Measurements from ENCODE around the gene LGMN. TPM values are rescaled to one million over a fixed set of nuclear protein-coding genes. Genes with fewer than 3 reads are reported as not detected.
"Not testable (repeated sequence)": the region's sequence is repeated elsewhere in the genome, so short reads cannot be mapped to it uniquely, and the experiment has no call there.

LGMN gene
- polyA plus RNA-seq, 3 donors: 1.7 to 3.3 (median 2.9) TPM

DNA sequence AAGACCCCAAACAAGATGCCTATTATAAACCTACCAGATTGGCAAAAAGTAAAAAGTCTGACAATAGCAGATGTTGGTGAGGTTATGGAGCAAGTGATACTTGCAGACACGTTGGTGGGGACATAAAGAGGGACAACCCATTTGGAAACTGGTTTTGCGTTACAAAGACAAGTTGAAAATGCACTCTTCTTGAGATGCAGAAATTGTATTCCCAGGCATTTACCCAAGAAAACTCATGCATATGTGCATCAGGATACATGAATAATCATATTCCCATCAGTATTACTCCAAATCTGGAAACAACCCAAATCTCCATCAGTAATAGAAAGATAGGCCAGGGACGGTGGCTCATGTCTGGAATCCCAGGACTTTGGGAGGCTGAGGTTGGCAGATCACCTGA is 32.9 kb upstream of the LGMN start:
- H3K79me2 ChIP-seq (ENCODE audit: insufficient read depth, low read length): no peaks in the 10 kb centered on the region
- H3K27ac ChIP-seq (ENCODE audit: low read depth in 1 of 2, low read length in 2 of 2): no peak overlapping the region
- H3K27me3 ChIP-seq (ENCODE audit: control insufficient read depth in 2 of 2, insufficient read depth in 2 of 2, low read length in 2 of 2): no peaks in the 10 kb centered on the region
- H3K9me3 ChIP-seq (replicated peaks in 1 of 2; ENCODE audit: control insufficient read depth in 1 of 2, insufficient read depth in 1 of 2, low read length in 2 of 2): no peaks in the 10 kb centered on the region
- no peak overlapping the region for H3K4me2 ChIP-seq (replicated peaks; ENCODE audit: extremely low read depth, low read length, poor library complexity, severe bottlenecking)
- Mint-ChIP-seq H3K27me3 (ENCODE audit: low read depth in 3 of 3) (peaks cover 0 to 4% (median 2%) of the 10 kb centered on the region in 3 donors), H3K27ac (peak overlapping the region in 1 of 7 donors; percentile 22), H3K9me3 (peaks cover 0 to 7% (median 0%) of the 10 kb centered on the region in 7 donors), H3K36me3 (no peaks in the 10 kb centered on the region), H3K4me1 (peaks cover 41% of the 10 kb centered on the region), H3K4me3 (no peak overlapping the region)
- no peak overlapping the region for H3K4me3 ChIP-seq (replicated peaks in 1 of 3; ENCODE audit: low read depth in 2 of 3, low read length in 3 of 3)
- no peak overlapping the region for H3K9ac ChIP-seq (ENCODE audit: insufficient read depth, low read length, poor library complexity, severe bottlenecking)
- H3K4me1 ChIP-seq (ENCODE audit: control insufficient read depth in 1 of 2, insufficient read depth in 2 of 2, low read length in 2 of 2): peaks cover 15 to 40% of the 10 kb centered on the region in 2 donors
- WGBS (ENCODE audit: insufficient coverage): 100% methylated on average over 2 of the region's 3 CpGs
- H2AFZ ChIP-seq (ENCODE audit: insufficient read depth, low read depth, low read length, poor library complexity, severe bottlenecking): no peak overlapping the region
- TF ChIP-seq, protein P1, sequence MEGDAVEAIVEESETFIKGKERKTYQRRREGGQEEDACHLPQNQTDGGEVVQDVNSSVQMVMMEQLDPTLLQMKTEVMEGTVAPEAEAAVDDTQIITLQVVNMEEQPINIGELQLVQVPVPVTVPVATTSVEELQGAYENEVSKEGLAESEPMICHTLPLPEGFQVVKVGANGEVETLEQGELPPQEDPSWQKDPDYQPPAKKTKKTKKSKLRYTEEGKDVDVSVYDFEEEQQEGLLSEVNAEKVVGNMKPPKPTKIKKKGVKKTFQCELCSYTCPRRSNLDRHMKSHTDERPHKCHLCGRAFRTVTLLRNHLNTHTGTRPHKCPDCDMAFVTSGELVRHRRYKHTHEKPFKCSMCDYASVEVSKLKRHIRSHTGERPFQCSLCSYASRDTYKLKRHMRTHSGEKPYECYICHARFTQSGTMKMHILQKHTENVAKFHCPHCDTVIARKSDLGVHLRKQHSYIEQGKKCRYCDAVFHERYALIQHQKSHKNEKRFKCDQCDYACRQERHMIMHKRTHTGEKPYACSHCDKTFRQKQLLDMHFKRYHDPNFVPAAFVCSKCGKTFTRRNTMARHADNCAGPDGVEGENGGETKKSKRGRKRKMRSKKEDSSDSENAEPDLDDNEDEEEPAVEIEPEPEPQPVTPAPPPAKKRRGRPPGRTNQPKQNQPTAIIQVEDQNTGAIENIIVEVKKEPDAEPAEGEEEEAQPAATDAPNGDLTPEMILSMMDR (IDR thresholded peaks at IDR 0.05): no peak
- no peak for DNase-seq
- H3K36me3 ChIP-seq (replicated peaks in 1 of 2; ENCODE audit: control insufficient read depth in 1 of 2, insufficient read depth in 2 of 2, low read length in 2 of 2): no peaks in the 10 kb centered on the region
- no peaks in the 10 kb centered on the region for H4K20me1 ChIP-seq (ENCODE audit: insufficient read depth, low read length)
- intact Hi-C loops (cut with micrococcal nuclease): loop anchor here in 1 of 2 donors (5.0 kb wide), 1 partner anchor 69 kb away; no protein-coding TSS in a partner anchor

DNA sequence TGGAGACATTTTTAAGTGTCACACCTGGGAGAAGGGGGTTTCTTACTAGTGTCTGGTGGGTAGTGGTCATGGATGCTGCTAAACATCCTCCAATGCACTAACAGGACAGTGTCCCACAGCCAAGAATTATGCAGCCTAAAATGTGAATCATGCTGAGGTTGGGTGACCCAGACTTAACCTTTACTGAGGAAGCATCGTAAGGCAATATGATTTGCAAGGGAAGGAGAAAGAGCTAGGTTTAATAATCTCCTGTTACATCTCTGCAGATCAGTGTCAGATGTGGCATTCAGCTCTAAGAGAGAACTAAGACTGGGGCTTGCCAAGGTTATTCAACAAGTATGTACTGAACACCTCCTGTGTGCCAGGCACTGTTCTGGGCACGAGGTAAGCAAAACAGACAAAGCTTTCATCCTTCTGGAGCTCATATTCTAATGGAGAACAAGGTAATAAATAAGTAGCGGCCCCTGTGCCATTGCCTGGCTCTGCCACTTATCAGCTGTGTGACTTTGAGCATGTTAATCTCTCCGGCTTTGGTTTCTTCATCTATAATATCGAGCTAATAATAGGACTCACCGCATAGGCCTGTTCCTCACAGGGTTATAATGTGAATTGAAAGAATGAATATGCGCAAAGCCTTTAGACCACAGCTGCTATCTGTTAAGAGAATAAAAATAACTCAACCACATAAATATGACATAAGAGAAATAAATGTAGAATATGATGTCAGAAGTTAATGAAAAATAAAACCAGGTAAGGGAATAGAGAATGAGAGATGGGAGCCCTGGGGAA is 32.2 kb upstream of the LGMN start:
- peaks cover 34% of the 10 kb centered on the region for H3K4me1 Mint-ChIP-seq
- peak overlapping the region in 1 of 2 donors; percentile 2 for H3K4me3 Mint-ChIP-seq
- peaks cover 0 to 3% (median 2%) of the 10 kb centered on the region in 3 donors for H3K27me3 Mint-ChIP-seq (ENCODE audit: low read depth in 3 of 3)
- H3K9me3 ChIP-seq (replicated peaks in 1 of 2; ENCODE audit: control insufficient read depth in 1 of 2, insufficient read depth in 1 of 2, low read length in 2 of 2): no peaks in the 10 kb centered on the region
- no peaks in the 10 kb centered on the region for H3K27me3 ChIP-seq (ENCODE audit: control insufficient read depth in 2 of 2, insufficient read depth in 2 of 2, low read length in 2 of 2)
- H3K9ac ChIP-seq (ENCODE audit: insufficient read depth, low read length, poor library complexity, severe bottlenecking): no peak overlapping the region
- peak overlapping the region in 1 of 2 donors; percentile 54 for H3K27ac ChIP-seq (ENCODE audit: low read depth in 1 of 2, low read length in 2 of 2)
- H3K79me2 ChIP-seq (ENCODE audit: insufficient read depth, low read length): no peaks in the 10 kb centered on the region
- peaks cover 13 to 34% of the 10 kb centered on the region in 2 donors for H3K4me1 ChIP-seq (ENCODE audit: control insufficient read depth in 1 of 2, insufficient read depth in 2 of 2, low read length in 2 of 2)
- TF ChIP-seq, protein P1 (IDR thresholded peaks at IDR 0.05): no peak
- no peaks in the 10 kb centered on the region for H4K20me1 ChIP-seq (ENCODE audit: insufficient read depth, low read length)
- H3K4me2 ChIP-seq (replicated peaks; ENCODE audit: extremely low read depth, low read length, poor library complexity, severe bottlenecking): no peak overlapping the region
- no peaks in the 10 kb centered on the region for H3K36me3 Mint-ChIP-seq
- H3K36me3 ChIP-seq (replicated peaks in 1 of 2; ENCODE audit: control insufficient read depth in 1 of 2, insufficient read depth in 2 of 2, low read length in 2 of 2): no peaks in the 10 kb centered on the region
- WGBS (ENCODE audit: insufficient coverage): 94% methylated on average over 2 of the region's 7 CpGs
- no peak overlapping the region for H3K4me3 ChIP-seq (replicated peaks in 1 of 3; ENCODE audit: low read depth in 2 of 3, low read length in 3 of 3)
- H2AFZ ChIP-seq (ENCODE audit: insufficient read depth, low read depth, low read length, poor library complexity, severe bottlenecking): no peak overlapping the region
- peak overlapping the region in 6 of 7 donors; percentile 33 to 83 (median 76) for H3K27ac Mint-ChIP-seq
- intact Hi-C loops (cut with micrococcal nuclease): loop anchor here in 1 of 2 donors (5.0 kb wide), 1 partner anchor 68 kb away; no protein-coding TSS in a partner anchor
- peaks cover 0 to under 1% (median 0%) of the 10 kb centered on the region in 7 donors for H3K9me3 Mint-ChIP-seq
- peak; percentile 66 to 78 (median 75) for DNase-seq

DNA sequence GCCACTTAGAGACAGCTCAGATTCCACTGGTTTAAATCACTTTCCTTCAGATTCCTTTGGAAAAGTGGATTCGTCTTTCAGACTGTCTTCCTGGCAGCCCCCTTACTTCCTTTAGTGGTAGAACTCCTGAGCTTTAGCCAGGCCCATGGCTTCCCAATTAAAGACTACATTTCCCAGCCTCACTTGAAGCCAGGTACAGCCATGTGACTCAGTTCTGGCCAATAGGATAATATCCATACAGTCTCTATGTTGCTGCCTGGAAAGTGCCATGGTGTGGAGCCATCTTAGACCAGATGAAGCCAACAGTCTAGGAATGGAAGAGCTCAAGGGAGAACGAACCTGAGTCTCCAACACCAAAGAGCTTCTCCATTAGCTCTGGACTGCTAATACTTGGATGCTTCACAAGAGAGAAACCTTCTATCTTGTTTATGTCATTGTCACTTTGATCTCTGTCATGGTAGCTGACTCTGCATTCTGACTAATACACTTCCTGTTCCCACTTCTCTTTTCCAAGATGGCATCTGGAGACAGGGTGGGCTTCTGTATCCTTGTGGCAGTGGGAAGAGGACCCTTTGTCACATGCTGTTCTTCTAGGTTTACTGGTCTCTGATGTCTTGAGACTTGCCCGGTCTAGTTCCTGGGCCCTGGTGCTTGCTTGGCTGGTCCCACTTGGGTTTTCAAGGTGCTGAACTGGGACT is 30.6 kb upstream of the LGMN start:
- H4K20me1 ChIP-seq (ENCODE audit: insufficient read depth, low read length); H3K27me3 Mint-ChIP-seq (ENCODE audit: low read depth in 3 of 3); H3K79me2 ChIP-seq (ENCODE audit: insufficient read depth, low read length); H3K9ac ChIP-seq (ENCODE audit: insufficient read depth, low read length, poor library complexity, severe bottlenecking); H2AFZ ChIP-seq (ENCODE audit: insufficient read depth, low read depth, low read length, poor library complexity, severe bottlenecking); H3K9me3 ChIP-seq (replicated peaks in 1 of 2; ENCODE audit: control insufficient read depth in 1 of 2, insufficient read depth in 1 of 2, low read length in 2 of 2); H3K27me3 ChIP-seq (ENCODE audit: control insufficient read depth in 2 of 2, insufficient read depth in 2 of 2, low read length in 2 of 2); H3K9me3 Mint-ChIP-seq; intact Hi-C loops (cut with micrococcal nuclease); H3K36me3 ChIP-seq (replicated peaks in 1 of 2; ENCODE audit: control insufficient read depth in 1 of 2, insufficient read depth in 2 of 2, low read length in 2 of 2); H3K36me3 Mint-ChIP-seq; H3K4me3 ChIP-seq (replicated peaks in 1 of 3; ENCODE audit: low read depth in 2 of 3, low read length in 3 of 3); H3K4me3 Mint-ChIP-seq; H3K4me2 ChIP-seq (replicated peaks; ENCODE audit: extremely low read depth, low read length, poor library complexity, severe bottlenecking): not testable (repeated sequence)
- Histone ChIP-seq H3K4me1 (ENCODE audit: control insufficient read depth in 1 of 2, insufficient read depth in 2 of 2, low read length in 2 of 2) (peaks cover 15 to 26% of the 10 kb centered on the region in 2 donors), H3K27ac (ENCODE audit: low read depth in 1 of 2, low read length in 2 of 2) (peak overlapping the region in 1 of 2 donors; percentile 6)
- peaks cover 40% of the 10 kb centered on the region for H3K4me1 Mint-ChIP-seq
- H3K27ac Mint-ChIP-seq: peak overlapping the region; percentile 46 to 78 (median 75)
- no CpG with 5 or more reads among the region's 3 CpGs for WGBS (ENCODE audit: insufficient coverage)
- DNase-seq: peak; percentile 11 to 49 (median 40)
